OCI-LY1 (cell line): ENCODE data around the gene LGALS3.

Experiments used
- CTCF ChIP-seq: fragments of 200-600 bp; sonication (generic), shearing (Covaris generic); IDR thresholded peaks from 2 replicates; pipeline ENCODE4 v1.5.1; 2017; ENCODE audit warnings: mild to moderate bottlenecking, antibody characterized with exemption, low read length, moderate library complexity, mixed read lengths
- EZH2 ChIP-seq: fragments of 200-600 bp; sonication (generic), shearing (Covaris generic); IDR thresholded peaks from 2 replicates; pipeline ENCODE4 v1.8.0; 2017; ENCODE audit warnings: borderline replicate concordance, mixed run types, mild to moderate bottlenecking, antibody characterized with exemption, low read length, moderate library complexity, mixed read lengths

- TF ChIP-seq EZH2: no peak
- no peak for TF ChIP-seq CTCF
Measured at GRCh38 chr14:55120571-55121495, 8.2 kb upstream of the LGALS3 start.
